GM23248 (cell line): ENCODE data around the gene ITGA4. TPM values are rescaled to one million over a fixed set of nuclear protein-coding genes. Genes with fewer than 3 reads are reported as not detected.

Experiments used
- DNase-seq: peaks from one replicate; pipeline ENCODE4 v3.0.0-alpha.2; 2015
- H2AFZ ChIP-seq: fragments of 200-600 bp; sonication (generic); 2 replicates; pipeline ENCODE4 v1.6.1; 2016; ENCODE audit warnings: antibody characterized with exemption
- H3F3A ChIP-seq: fragments of 200-600 bp; sonication (generic); 2 replicates; pipeline ENCODE4 v1.6.1; 2016; ENCODE audit warnings: mild to moderate bottlenecking, antibody characterized with exemption, mixed run types; ENCODE audit not compliant: insufficient read depth
- H3K27ac ChIP-seq: fragments of 200-600 bp; sonication (generic); 2 replicates; pipeline ENCODE4 v1.5.1; 2016; ENCODE audit warnings: mild to moderate bottlenecking
- H3K27me3 ChIP-seq: fragments of 200-600 bp; sonication (generic); replicated peaks from 2 replicates; pipeline ENCODE4 v1.6.1; 2016; ENCODE audit warnings: mild to moderate bottlenecking; ENCODE audit not compliant: insufficient read depth
- H3K36me3 ChIP-seq: fragments of 200-600 bp; sonication (generic); 2 replicates; pipeline ENCODE4 v1.6.1; 2016; ENCODE audit warnings: low read depth, mild to moderate bottlenecking
- H3K4me1 ChIP-seq: fragments of 200-600 bp; sonication (generic); 2 replicates; pipeline ENCODE4 v1.6.1; 2016; ENCODE audit warnings: mild to moderate bottlenecking; ENCODE audit not compliant: insufficient read depth
- H3K4me2 ChIP-seq: fragments of 200-600 bp; sonication (generic); one replicate; pipeline ENCODE4 v1.6.1; 2016; ENCODE audit warnings: mild to moderate bottlenecking; ENCODE audit not compliant: unreplicated experiment
- H3K4me3 ChIP-seq: fragments of 200-600 bp; sonication (generic); 2 replicates; pipeline ENCODE4 v1.5.1; 2016; ENCODE audit warnings: mild to moderate bottlenecking
- H3K79me2 ChIP-seq: fragments of 200-600 bp; sonication (generic); 2 replicates; pipeline ENCODE4 v1.6.1; 2016; ENCODE audit warnings: mild to moderate bottlenecking; ENCODE audit not compliant: insufficient read depth
- H3K9ac ChIP-seq: fragments of 200-600 bp; sonication (generic); 2 replicates; pipeline ENCODE4 v1.6.1; 2016; ENCODE audit warnings: mild to moderate bottlenecking
- H3K9me2 ChIP-seq: fragments of 200-600 bp; sonication (generic); 2 replicates; pipeline ENCODE4 v1.6.1; 2016; ENCODE audit warnings: mixed run types, mild to moderate bottlenecking, moderate library complexity; ENCODE audit not compliant: insufficient read depth
- H3K9me3 ChIP-seq: fragments of 200-600 bp; sonication (generic); one replicate; pipeline ENCODE4 v1.6.1; 2017; ENCODE audit warnings: low read depth
- H4K20me1 ChIP-seq: fragments of 200-600 bp; sonication (generic); 2 replicates; pipeline ENCODE4 v1.6.0; 2016; ENCODE audit not compliant: insufficient read depth
- EZH2 ChIP-seq: fragments of 200-600 bp; sonication (generic); IDR thresholded peaks from 2 replicates; pipeline ENCODE4 v1.6.1; 2018; ENCODE audit warnings: antibody characterized with exemption, mild to moderate bottlenecking; ENCODE audit not compliant: insufficient read depth, poor library complexity, severe bottlenecking
- EZH2phosphoT487 ChIP-seq: fragments of 200-600 bp; sonication (generic); IDR thresholded peaks from 2 replicates; pipeline ENCODE4 v1.6.1; 2018; ENCODE audit warnings: antibody characterized with exemption, moderate library complexity, mild to moderate bottlenecking, low read depth; ENCODE audit not compliant: insufficient read depth
- WGBS, 2 experiments: methylation state at CpG; one replicate each; pipeline ENCODE4 v1.1.6; 2015 to 2017; ENCODE audit warnings: low lambda C conversion rate in 2 of 2, low coverage in 1 of 2; ENCODE audit errors: missing lambda C conversion rate in 2 of 2; 5-methylcytosine and 5-hydroxymethylcytosine counted together
- in situ Hi-C: fragments of 300-500 bp; cut with MboI; formaldehyde crosslinking; loops from 2 replicates; pipeline ENCODE4 v1.15.0; 2020
- polyA plus RNA-seq: library from polyadenylated mRNA; unstranded; fragments of >200 nt; fragmentation: Nextera tagmentation; extraction: Ambion mirVana; gene quantifications from 2 replicates; pipeline ENCODE4 v1.2.1, GENCODE V29; 2016
- total RNA-seq: library from RNA; depleted of rRNA; stranded (reverse); fragments of >200 nt; shearing (Covaris generic); gene quantifications from 2 replicates; pipeline ENCODE4 v1.2.3, GENCODE V29; 2014

The ITGA4 gene
- total and polyA plus RNA-seq, 2 experiments from 2014 or later, result 26.3 to 33.3 TPM

GRCh38 chr2:181430406-181431118 lies 26.6 kb upstream of the ITGA4 start:
- no peaks in the 10 kb centered on the region for H3F3A ChIP-seq
- no peak overlapping the region for H3K9ac ChIP-seq
- H3K27me3 ChIP-seq, result no peaks in the 10 kb centered on the region
- no peak overlapping the region for H3K4me3 ChIP-seq
- in situ Hi-C loops, result no loop called here
- H3K79me2 ChIP-seq, result no peaks in the 10 kb centered on the region
- H3K9me2 ChIP-seq, result no peaks in the 10 kb centered on the region
- DNase-seq, result peak; percentile 20
- H2AFZ ChIP-seq, result 0 out of 2 replicates have a peak overlapping the region, but pooled peaks have one; percentile 11
- H4K20me1 ChIP-seq, result no peaks in the 10 kb centered on the region
- WGBS, 2 experiments, result 23 to 24% methylated on average over 3 of the region's 3 CpGs
- TF ChIP-seq EZH2, result no peak
- no peak for TF ChIP-seq EZH2phosphoT487
- H3K4me2 ChIP-seq, result no peak overlapping the region
- no peaks in the 10 kb centered on the region for H3K9me3 ChIP-seq
- H3K4me1 ChIP-seq, result no peaks in the 10 kb centered on the region
- no peaks in the 10 kb centered on the region for H3K36me3 ChIP-seq
- H3K27ac ChIP-seq, result no peak overlapping the region

DNA sequence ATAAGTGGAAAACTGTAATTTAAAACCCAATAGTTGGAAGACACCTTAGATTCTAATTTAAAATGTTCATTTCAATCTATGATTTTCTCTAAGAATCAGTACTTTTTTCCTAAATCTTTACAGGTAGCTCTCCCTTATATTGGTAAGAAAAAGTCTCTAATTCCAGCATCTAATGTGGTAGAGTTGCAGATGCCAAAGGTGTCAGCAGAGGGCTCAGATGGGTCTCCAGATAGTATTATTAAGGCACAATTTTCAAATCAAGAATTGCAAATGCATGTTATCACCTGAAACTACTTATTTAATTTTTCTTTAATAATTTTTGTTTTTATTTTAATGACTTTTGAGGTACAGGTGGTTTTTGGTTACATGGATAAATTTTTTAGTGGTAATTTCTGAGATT lies 25.5 kb upstream of the ITGA4 start:
- Histone ChIP-seq H3K4me2 (no peak overlapping the region), H3K9me2 (no peaks in the 10 kb centered on the region), H3K27me3 (no peaks in the 10 kb centered on the region), H3K36me3 (no peaks in the 10 kb centered on the region), H3F3A (no peaks in the 10 kb centered on the region), H3K4me3 (no peak overlapping the region), H3K27ac (no peak overlapping the region), H3K4me1 (no peaks in the 10 kb centered on the region), H3K9ac (no peak overlapping the region), H3K9me3 (no peaks in the 10 kb centered on the region), H4K20me1 (no peaks in the 10 kb centered on the region), H3K79me2 (no peaks in the 10 kb centered on the region), H2AFZ (no peak overlapping the region)
- in situ Hi-C loops, result no loop called here
- DNase-seq, result no peak
- TF ChIP-seq EZH2, result no peak
- TF ChIP-seq EZH2phosphoT487, result no peak

GRCh38 chr2:181438261-181438660 lies 18.9 kb upstream of the ITGA4 start:
- Histone ChIP-seq H3K27ac (no peak overlapping the region), H2AFZ (no peak overlapping the region), H3F3A (no peaks in the 10 kb centered on the region), H3K9ac (no peak overlapping the region), H3K4me1 (no peaks in the 10 kb centered on the region), H3K79me2 (no peaks in the 10 kb centered on the region), H3K4me3 (no peak overlapping the region), H3K27me3 (no peaks in the 10 kb centered on the region), H4K20me1 (no peaks in the 10 kb centered on the region), H3K9me3 (no peaks in the 10 kb centered on the region), H3K36me3 (no peaks in the 10 kb centered on the region), H3K9me2 (no peaks in the 10 kb centered on the region), H3K4me2 (no peak overlapping the region)
- no peak for DNase-seq
- TF ChIP-seq EZH2 (no peak), EZH2phosphoT487 (no peak)
- 19 to 27% methylated on average over 1 of the region's 1 CpG for WGBS, 2 experiments
- in situ Hi-C loops, result no loop called here

DNA sequence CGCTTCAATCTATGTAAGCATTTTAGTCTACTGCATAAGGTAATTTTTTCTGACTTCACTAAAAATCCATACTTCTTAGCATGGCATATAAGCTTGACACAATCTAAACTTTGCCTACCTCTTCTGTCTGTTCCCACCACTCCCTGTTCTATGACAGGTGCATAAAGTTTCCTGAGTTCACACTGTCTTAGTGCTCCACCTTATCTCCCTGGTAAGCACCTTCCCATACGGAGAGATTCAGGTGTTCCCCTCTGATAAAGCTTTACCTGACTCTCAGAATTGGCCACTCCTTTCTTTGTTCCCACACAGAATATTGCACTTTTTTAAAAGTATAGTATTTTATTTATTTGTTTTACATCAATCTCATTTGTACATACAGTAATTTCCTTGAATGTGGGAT lies 16.8 kb upstream of the ITGA4 start:
- Histone ChIP-seq H3K9me3 (no peaks in the 10 kb centered on the region), H3K4me3 (no peak overlapping the region), H3K36me3 (no peaks in the 10 kb centered on the region), H3K9ac (no peak overlapping the region), H4K20me1 (no peaks in the 10 kb centered on the region), H3F3A (no peaks in the 10 kb centered on the region), H3K27ac (no peak overlapping the region), H3K4me2 (no peak overlapping the region), H3K79me2 (no peaks in the 10 kb centered on the region), H2AFZ (no peak overlapping the region), H3K4me1 (no peaks in the 10 kb centered on the region), H3K27me3 (no peaks in the 10 kb centered on the region), H3K9me2 (no peaks in the 10 kb centered on the region)
- WGBS, 2 experiments, result 80 to 93% methylated on average over 2 of the region's 2 CpGs
- in situ Hi-C loops, result no loop called here
- DNase-seq, result no peak
- no peak for TF ChIP-seq EZH2
- TF ChIP-seq EZH2phosphoT487, result no peak
